ENCODE data around the gene TMEM171.

- TF ChIP-seq, protein P1, sequence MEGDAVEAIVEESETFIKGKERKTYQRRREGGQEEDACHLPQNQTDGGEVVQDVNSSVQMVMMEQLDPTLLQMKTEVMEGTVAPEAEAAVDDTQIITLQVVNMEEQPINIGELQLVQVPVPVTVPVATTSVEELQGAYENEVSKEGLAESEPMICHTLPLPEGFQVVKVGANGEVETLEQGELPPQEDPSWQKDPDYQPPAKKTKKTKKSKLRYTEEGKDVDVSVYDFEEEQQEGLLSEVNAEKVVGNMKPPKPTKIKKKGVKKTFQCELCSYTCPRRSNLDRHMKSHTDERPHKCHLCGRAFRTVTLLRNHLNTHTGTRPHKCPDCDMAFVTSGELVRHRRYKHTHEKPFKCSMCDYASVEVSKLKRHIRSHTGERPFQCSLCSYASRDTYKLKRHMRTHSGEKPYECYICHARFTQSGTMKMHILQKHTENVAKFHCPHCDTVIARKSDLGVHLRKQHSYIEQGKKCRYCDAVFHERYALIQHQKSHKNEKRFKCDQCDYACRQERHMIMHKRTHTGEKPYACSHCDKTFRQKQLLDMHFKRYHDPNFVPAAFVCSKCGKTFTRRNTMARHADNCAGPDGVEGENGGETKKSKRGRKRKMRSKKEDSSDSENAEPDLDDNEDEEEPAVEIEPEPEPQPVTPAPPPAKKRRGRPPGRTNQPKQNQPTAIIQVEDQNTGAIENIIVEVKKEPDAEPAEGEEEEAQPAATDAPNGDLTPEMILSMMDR (IDR thresholded peaks at IDR 0.05; ENCODE audit: low read length): no peak
- no peak for TF ChIP-seq EZH2phosphoT487 (IDR thresholded peaks at IDR 0.05; ENCODE audit: low read length)
These were observed 16.5 kb upstream of the TMEM171 start for GRCh38 chr5:73103870-73104299.

All from MM.1S (cell line).